ENCODE data around the gene TSPAN17.

Gene TSPAN17

DNA sequence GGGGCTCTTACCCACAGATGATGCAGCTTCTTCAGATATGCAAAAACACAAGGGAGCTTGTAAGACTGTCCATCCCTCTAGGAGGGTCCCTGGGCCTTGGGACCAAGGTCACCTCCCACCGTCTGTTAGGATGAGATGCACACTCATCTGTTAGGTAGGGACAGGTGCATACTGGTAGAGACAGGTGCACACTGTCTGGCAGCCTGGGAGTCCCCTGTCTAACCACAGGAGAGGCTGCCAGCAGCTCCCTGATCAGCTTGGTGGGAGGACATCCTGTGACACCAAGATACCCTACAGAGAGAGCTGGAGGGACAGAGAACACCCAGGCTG is 13.2 kb downstream of the TSPAN17 start:
- no peak for TF ChIP-seq POLR2AphosphoS5 (IDR thresholded peaks at IDR 0.05; ENCODE audit: low read depth, low read length)
- TF ChIP-seq FOXP2 (optimal IDR thresholded peaks at IDR 0.05; ENCODE audit: borderline replicate concordance, extremely low read depth, extremely low read length, insufficient read depth): no peak
- TF ChIP-seq TAF1 (IDR thresholded peaks at IDR 0.05; ENCODE audit: borderline replicate concordance, insufficient read depth, low read length): no peak
- no peak for TF ChIP-seq SIN3A (IDR thresholded peaks at IDR 0.05; ENCODE audit: borderline replicate concordance, insufficient read depth, low read length)
- TF ChIP-seq, protein P1, sequence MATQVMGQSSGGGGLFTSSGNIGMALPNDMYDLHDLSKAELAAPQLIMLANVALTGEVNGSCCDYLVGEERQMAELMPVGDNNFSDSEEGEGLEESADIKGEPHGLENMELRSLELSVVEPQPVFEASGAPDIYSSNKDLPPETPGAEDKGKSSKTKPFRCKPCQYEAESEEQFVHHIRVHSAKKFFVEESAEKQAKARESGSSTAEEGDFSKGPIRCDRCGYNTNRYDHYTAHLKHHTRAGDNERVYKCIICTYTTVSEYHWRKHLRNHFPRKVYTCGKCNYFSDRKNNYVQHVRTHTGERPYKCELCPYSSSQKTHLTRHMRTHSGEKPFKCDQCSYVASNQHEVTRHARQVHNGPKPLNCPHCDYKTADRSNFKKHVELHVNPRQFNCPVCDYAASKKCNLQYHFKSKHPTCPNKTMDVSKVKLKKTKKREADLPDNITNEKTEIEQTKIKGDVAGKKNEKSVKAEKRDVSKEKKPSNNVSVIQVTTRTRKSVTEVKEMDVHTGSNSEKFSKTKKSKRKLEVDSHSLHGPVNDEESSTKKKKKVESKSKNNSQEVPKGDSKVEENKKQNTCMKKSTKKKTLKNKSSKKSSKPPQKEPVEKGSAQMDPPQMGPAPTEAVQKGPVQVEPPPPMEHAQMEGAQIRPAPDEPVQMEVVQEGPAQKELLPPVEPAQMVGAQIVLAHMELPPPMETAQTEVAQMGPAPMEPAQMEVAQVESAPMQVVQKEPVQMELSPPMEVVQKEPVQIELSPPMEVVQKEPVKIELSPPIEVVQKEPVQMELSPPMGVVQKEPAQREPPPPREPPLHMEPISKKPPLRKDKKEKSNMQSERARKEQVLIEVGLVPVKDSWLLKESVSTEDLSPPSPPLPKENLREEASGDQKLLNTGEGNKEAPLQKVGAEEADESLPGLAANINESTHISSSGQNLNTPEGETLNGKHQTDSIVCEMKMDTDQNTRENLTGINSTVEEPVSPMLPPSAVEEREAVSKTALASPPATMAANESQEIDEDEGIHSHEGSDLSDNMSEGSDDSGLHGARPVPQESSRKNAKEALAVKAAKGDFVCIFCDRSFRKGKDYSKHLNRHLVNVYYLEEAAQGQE (IDR thresholded peaks at IDR 0.05; ENCODE audit: insufficient read depth in 1 of 2, low read depth in 2 of 2, low read length in 2 of 2): no peak

DNA sequence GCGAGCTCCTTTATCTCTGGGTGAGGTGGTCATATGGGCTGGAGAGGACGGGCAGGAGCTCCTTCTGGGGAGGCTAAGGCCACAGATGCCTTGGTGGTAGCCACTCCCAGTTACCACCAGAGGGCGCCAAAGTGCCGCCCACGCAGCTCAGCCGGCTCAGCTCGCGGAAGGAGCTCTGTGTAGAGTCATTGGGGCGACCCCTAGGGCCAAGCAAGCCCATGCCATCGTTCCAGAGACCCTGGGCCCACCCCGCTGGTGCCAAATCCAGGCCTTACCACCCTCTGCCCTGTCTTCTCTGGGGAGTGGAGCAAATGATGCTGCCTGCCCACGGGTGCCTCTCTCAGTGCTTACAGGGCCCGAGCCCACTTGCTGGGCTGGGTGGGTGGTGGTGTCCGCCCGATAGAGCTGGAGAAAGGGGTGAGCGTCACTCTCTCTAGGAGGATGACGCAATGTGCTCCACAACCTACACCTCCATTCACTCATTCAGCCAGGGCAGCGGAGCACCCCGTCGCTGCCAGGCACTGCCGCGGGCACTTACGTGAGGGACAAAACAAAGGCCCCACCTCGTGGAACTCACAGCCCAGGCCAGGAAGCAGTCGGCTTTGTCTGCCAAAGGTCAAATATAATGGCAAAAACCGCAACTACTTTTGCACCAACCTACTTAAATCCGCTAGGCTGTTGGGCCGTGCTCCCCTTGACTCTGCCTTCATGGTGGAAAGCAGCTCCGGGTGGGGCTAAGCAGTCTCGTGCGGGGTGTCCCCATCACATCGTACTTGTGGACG is 13.8 kb downstream of the TSPAN17 start:
- TF ChIP-seq FOXP2 (optimal IDR thresholded peaks at IDR 0.05; ENCODE audit: borderline replicate concordance, extremely low read depth, extremely low read length, insufficient read depth) (peak; percentile 40), SIN3A (IDR thresholded peaks at IDR 0.05; ENCODE audit: borderline replicate concordance, insufficient read depth, low read length) (no peak)
- TF ChIP-seq, protein P1 (IDR thresholded peaks at IDR 0.05; ENCODE audit: insufficient read depth in 1 of 2, low read depth in 2 of 2, low read length in 2 of 2): peak; percentile 31 to 66; a peak in 2 of 4 replicates

DNA sequence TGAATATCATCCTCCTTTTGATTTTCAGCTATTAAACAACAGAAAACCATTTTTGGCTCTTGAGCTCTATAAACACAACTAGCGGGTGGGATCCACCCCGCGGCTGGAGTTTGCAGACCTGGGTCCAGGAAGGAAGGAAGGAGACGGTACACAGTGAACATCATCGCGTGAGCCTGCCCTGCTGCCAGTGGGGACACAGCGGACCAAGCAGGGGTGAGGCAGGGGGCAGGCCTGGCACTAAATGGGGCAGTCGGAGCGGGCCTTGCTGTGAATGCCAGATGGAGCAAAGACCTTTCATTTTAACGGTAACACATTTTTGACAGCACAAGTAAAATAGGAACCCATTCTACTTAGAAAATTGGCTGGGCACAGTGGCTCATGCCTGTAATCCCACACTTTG is 14.4 kb downstream of the TSPAN17 start:
- TF ChIP-seq, protein P1 (IDR thresholded peaks at IDR 0.05; ENCODE audit: insufficient read depth in 1 of 2, low read depth in 2 of 2, low read length in 2 of 2): no peak
- TF ChIP-seq FOXP2 (optimal IDR thresholded peaks at IDR 0.05; ENCODE audit: borderline replicate concordance, extremely low read depth, extremely low read length, insufficient read depth) (no peak), TAF1 (IDR thresholded peaks at IDR 0.05; ENCODE audit: borderline replicate concordance, insufficient read depth, low read length) (no peak), POLR2AphosphoS5 (IDR thresholded peaks at IDR 0.05; ENCODE audit: low read depth, low read length) (no peak)

DNA sequence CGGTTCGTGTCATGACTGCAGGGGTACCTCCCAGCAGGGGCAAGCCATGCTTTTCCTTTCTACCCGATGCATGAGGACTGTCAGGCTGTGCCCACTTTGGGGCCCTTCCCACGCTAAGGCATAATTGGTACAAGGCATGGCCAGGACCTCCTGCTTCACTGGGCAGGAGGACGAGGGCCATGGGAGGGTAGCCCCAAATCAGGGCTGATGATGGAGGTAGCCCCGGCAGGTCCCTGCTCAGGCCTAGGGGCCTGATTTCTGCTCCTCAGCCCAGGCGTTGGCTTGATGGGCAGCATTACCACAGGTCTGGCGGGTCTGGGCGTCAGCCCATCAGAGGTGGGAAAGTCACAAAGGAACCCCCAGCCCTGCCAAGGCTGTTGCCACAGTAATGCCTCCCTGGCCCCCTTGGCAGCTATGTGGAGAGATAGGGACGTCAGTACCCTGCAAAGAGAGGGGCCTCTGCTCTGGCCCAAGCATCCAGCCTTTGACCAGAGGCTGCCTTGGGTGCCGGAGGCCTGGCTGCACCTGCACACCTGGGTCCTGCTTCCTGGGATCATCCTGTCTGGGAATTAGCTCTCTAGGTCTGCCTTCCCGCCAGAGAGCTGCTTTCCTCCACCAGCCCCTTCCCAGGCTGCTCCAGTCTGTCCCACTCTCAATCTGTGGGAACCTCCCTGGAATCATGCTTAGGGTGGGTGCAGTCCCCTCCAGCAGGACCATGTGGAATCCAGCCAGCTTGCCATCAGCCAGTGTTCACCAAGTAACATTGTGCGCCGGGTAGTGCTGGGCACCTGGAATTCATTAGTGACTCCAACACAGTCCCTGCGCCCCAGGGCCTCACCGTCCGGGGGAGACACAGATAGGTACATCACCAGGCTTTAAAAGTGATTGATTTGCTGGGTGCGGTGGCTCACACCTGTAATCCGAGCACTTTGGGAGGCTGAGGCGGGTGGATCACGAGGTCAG is 15.4 kb downstream of the TSPAN17 start:
- no peak for TF ChIP-seq FOXP2 (optimal IDR thresholded peaks at IDR 0.05; ENCODE audit: borderline replicate concordance, extremely low read depth, extremely low read length, insufficient read depth)
- TF ChIP-seq, protein P1 (IDR thresholded peaks at IDR 0.05; ENCODE audit: insufficient read depth in 1 of 2, low read depth in 2 of 2, low read length in 2 of 2): no peak
- no peak for TF ChIP-seq SIN3A (IDR thresholded peaks at IDR 0.05; ENCODE audit: borderline replicate concordance, insufficient read depth, low read length)
- TF ChIP-seq POLR2AphosphoS5 (IDR thresholded peaks at IDR 0.05; ENCODE audit: low read depth, low read length): no peak
- no peak for TF ChIP-seq TAF1 (IDR thresholded peaks at IDR 0.05; ENCODE audit: borderline replicate concordance, insufficient read depth, low read length)

All from PFSK-1 (cell line).